Activated T-cell treated with anti-CD3 and anti-CD28 coated beads for 24 hours (primary cell): ENCODE data around the gene SLC47A1.

Experiments used
- DNase-seq: peaks from one replicate; pipeline ENCODE4 v3.0.0-alpha.2; 2020; ENCODE audit warnings: low read depth

Gene SLC47A1

DNA sequence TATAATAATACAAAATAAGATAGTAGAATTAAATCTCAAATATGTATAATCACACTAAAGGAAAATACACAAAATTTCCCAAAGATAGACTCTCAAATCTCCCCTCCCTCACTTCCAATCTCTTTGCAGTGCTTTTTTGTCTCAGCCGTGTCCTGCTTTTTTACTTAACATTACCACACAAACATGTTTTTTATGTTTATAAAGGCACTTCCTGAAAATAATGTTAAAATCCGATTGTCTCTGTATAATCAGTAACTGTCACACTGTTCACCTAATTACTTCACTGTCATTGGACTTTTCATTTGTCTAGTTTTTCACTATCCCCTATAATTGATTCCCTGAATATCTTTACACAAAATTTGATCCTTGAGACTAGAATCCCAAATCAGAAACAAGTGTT, 76.7 kb downstream of the SLC47A1 start:
- no peak for DNase-seq

DNA sequence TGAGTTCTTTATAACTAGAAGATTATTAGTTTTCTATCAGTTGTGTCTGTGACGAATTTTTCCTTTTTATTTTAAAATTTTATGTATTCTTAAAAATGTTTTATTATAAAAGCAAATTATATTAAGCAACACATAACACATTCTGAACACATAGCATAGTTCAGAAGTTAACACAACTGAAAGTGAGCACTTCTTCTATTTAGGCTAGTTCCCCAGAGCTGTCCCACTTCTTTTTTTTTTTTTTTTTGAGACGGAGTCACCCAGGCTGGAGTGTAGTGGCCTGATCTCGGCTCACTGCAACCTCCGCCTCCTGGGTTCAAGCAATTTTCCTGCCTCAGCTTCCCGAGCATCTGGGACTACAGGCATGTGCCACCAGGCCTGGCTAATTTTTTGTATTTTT, 77.2 kb downstream of the SLC47A1 start:
- no peak for DNase-seq

DNA sequence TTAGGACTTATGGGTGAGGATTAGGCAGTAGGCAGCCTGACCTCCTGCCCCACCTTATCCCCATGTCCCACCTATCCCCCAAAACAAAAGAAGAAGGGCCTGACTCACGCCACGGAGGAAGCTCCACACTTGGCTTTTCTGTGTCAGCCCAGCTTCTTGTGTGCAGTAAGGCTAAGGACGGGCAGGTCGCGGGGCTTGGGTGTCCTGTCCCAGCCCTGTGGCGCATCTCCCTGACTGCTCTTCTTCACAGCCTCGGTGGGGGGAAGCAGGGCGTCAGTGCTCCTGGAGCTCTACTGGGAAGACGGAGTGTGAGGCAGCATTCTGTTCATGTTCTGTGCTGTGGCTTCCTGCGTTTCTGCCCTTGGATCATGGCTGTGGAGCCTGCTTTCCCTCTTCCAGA, 80.3 kb downstream of the SLC47A1 start:
- DNase-seq: no peak

DNA sequence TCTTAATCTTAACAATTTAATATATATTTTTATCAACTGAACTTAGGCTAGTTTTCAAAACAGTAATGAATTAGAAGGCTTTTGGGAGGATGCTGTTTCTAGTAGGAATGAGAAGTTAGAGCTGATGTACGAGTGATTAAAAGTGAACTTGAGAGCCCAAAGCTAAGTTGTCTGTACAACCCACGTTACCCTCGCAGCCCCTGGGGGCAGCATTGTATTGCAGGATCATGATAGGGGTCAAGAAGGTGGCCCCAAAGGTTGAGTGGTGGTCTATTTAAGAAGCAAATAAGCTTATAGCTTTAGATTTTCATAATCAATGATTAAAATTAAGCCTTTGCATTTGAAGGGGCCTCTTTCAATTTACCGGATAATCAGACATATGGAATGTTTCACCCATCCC, 81.2 kb downstream of the SLC47A1 start:
- DNase-seq: no peak

DNA sequence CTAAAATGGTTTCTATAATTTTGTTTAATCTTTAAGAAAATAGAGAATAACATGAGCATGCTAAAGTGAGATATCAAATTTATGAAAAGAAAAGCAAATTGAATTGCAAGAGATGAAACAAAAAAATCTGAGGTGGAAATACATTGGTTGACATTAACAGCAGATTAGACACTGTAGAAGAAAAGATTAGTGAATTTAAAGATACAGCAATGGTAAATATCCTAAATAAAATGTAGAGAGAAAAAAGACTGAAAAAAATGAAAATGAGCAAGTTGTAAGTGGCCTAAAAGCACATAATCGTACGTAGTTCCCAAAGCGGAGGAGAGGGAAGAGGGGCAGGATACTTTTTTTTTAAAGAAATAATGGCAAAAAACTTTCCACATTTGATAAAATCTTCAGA, 84.4 kb downstream of the SLC47A1 start:
- no peak for DNase-seq

DNA sequence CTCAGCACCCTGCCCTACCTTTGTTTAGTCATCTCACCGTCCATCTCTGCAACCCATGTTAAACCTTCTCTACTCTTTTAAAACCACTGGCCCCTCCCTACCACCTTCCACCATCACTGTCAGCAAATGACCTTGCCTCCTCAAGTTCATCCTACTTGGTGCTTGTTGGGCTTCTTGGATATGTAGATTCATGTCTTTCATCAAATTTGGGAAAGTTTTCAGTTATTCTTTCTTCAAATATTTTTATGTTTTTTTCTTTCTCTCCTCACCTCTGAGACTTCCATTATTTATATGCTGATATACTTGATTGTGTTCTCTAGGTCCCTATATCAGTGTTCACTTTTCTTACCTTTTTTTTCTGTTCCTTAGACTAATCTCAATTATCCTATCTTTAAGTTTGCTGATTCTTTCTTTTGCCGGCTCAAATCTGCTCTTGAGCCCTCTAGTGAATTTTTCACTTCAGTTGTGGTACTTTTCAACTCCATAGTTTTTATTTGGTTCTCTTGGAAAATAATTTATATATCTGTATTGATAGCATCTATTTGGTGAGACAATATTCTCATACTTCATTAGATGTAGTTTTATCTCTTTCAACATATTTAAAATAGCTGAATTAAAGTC, 86.2 kb downstream of the SLC47A1 start:
- no peak for DNase-seq

DNA sequence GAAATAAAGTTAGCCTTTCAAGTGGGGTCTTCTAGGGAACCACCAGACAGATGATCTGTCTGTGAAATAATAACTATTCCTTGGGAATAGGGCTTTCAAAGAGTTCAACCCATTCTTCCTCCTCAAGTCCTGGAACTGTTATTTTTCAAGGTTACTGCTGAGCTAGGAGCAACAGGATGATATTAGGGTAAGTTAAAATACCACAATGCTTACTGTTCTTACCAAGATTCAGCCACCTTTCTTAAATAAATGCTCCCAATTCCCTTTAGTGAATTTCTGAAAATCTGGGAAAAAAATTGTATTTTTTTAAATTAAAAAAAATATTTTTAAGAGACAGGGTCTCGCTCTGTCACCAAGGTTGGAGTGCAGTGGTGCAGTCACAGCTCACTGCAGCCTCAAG, 88.0 kb downstream of the SLC47A1 start:
- no peak for DNase-seq

DNA sequence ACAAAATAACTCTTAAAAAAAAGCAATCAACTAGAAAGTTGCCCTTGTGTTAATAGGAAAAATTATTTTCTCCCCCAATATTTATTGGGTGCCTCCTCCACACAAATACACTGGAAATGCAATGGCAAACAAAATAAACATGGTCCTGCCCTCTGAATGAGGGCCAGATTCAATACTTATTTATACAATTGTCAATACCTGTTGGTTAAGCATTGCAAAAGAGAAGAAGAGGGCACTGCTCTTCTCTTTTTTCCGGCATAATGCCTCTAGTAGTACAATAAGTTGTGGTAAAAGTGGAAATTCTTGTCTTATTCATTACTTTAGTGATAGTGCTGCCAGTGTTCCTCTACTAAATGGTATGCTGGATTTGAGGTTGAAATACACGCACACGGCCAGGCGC, 92.4 kb downstream of the SLC47A1 start:
- no peak for DNase-seq
